ENCODE data around the gene SMG5.

DNA sequence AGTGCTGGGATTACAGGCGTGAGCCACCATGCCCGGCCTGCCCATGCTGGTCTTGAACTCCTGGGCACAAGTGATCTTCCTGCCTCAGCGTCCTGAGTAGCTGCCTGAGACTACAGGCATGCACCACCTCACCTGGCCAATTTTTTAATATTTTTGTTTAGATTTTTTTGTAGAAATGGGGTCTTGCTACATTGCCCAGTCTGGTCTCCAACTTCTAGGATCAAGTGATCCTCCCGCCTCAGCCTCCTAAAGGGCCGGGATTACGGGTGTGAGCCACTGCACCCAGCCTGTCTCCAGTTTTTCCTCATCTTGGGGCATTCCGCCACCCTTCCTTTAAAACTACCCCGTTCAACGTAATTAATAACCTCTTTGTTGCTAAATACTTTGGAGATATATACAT lies 62.4 kb downstream of the SMG5 start:
- no peak for TF ChIP-seq EZH2 (IDR thresholded peaks at IDR 0.05)
- no peak for TF ChIP-seq POLR2AphosphoS5 (IDR thresholded peaks at IDR 0.05; ENCODE audit: borderline replicate concordance, low read depth, low read length)

All from SK-N-MC (cell line).